WI38 (cell line): ENCODE measurements around the gene HIPK2.

ENCODE experiments used
- H3K4me3 ChIP-seq: 2 replicates; pipeline ENCODE4 v1.5.1; 2011; ENCODE audit warnings: low read depth, mild to moderate bottlenecking, control low read depth, low read length
- CTCF ChIP-seq: IDR thresholded peaks from 2 replicates; pipeline ENCODE4 v1.5.1; 2012; ENCODE audit warnings: low read depth, mild to moderate bottlenecking, control low read depth, low read length

Gene HIPK2

GRCh38 chr7:139715194-139715815, 62.5 kb downstream of the HIPK2 start:
- H3K4me3 ChIP-seq: no peak overlapping the region
- no peak for TF ChIP-seq CTCF

- H3K4me3 ChIP-seq: no peak overlapping the region
- TF ChIP-seq CTCF: no peak
Measured at GRCh38 chr7:139714163-139714901, 63.5 kb downstream of the HIPK2 start.

- H3K4me3 ChIP-seq: no peak overlapping the region
- no peak for TF ChIP-seq CTCF
Measured at GRCh38 chr7:139713526-139714162, 64.2 kb downstream of the HIPK2 start.

- H3K4me3 ChIP-seq: no peak overlapping the region
- no peak for TF ChIP-seq CTCF
Measured at GRCh38 chr7:139713061-139713460, 64.7 kb downstream of the HIPK2 start.

GRCh38 chr7:139711991-139712743, 65.6 kb downstream of the HIPK2 start:
- TF ChIP-seq CTCF: no peak
- no peak overlapping the region for H3K4me3 ChIP-seq

GRCh38 chr7:139710036-139710435, 67.8 kb downstream of the HIPK2 start:
- no peak overlapping the region for H3K4me3 ChIP-seq
- TF ChIP-seq CTCF: no peak
